Endothelial cell of umbilical vein (primary cell): ENCODE data around the gene OGG1. TPM values are rescaled to one million over a fixed set of nuclear protein-coding genes. Genes with fewer than 3 reads are reported as not detected.

Source experiments
- BruUV-seq: library from RNA; stranded (reverse); fragments of 400-500 nt; replicated peaks from 2 replicates; lab custom pipeline; 2021; lab: Mats Ljungman, UMichigan
- CTCF ChIA-PET: fragments of 300-600, 350-600 bp; sonication (Branson Sonifier 250); formaldehyde crosslinking; loops from one replicate; lab custom pipeline; 2021; ENCODE audit warnings: antibody characterized with exemption, inconsistent platforms; lab: Charles Lee
- POLR2A ChIA-PET: fragments of 300-600, 350-600 bp; sonication (Branson Sonifier 250); formaldehyde crosslinking; loops from one replicate; lab custom pipeline; 2021; ENCODE audit warnings: antibody characterized with exemption, inconsistent platforms; lab: Charles Lee
- DNase-seq: peaks from one replicate; pipeline ENCODE4 v3.0.0-alpha.2; 2011; ENCODE audit warnings: low read depth, low spot score
- FAIRE-seq: peaks from 2 replicates; lab custom pipeline; 2011; peaks lifted over from hg19 to GRCh38; lab: Jason Lieb, UNC
- H2AFZ ChIP-seq: 2 replicates; pipeline ENCODE4 v1.6.0; 2012; ENCODE audit warnings: low read depth, low read length, control low read depth, inconsistent platforms
- H3K27ac ChIP-seq: 2 replicates; pipeline ENCODE4 v1.5.1; 2011; ENCODE audit warnings: low read depth, mild to moderate bottlenecking, control low read depth, low read length, moderate library complexity; ENCODE audit not compliant: insufficient read depth
- H3K27me3 ChIP-seq, 2 experiments: 2 replicates each; pipeline versions ENCODE4 v1.6.0 to v1.6.1; 2011; ENCODE audit warnings: low read length in 2 of 2, mixed read lengths in 1 of 2; ENCODE audit not compliant: control insufficient read depth in 2 of 2, insufficient read depth in 2 of 2
- H3K36me3 ChIP-seq, 2 experiments: 2 replicates in 1 of 2; 3 replicates in 1 of 2; pipeline ENCODE4 v1.5.1; 2011; ENCODE audit warnings: low read length in 2 of 2, mild to moderate bottlenecking in 1 of 2, moderate library complexity in 1 of 2; ENCODE audit not compliant: control insufficient read depth in 2 of 2, insufficient read depth in 2 of 2; ENCODE audit errors: extremely low read depth in 1 of 2
- H3K4me1 ChIP-seq: 3 replicates; pipeline ENCODE4 v1.5.1; 2011; ENCODE audit warnings: mild to moderate bottlenecking, low read length; ENCODE audit not compliant: control insufficient read depth, insufficient read depth; ENCODE audit errors: extremely low read depth
- H3K4me2 ChIP-seq: 2 replicates; pipeline ENCODE4 v1.6.1; 2011; ENCODE audit warnings: low read length, control low read depth, mixed read lengths; ENCODE audit not compliant: insufficient read depth
- H3K4me3 ChIP-seq, 3 experiments: fragments of 200-600 bp in 1 of 3; sonication (generic), shearing (Covaris generic) in 1 of 3; replicated peaks in 1 of 3; 2 replicates each; pipeline ENCODE4 v1.5.1; 2011 to 2016; ENCODE audit warnings: control low read depth in 3 of 3, low read length in 3 of 3, mild to moderate bottlenecking in 2 of 3, inconsistent platforms in 1 of 3, low read depth in 1 of 3, moderate library complexity in 1 of 3; ENCODE audit not compliant: insufficient read depth in 1 of 3
- H3K79me2 ChIP-seq: 2 replicates; pipeline ENCODE4 v1.6.0; 2012; ENCODE audit warnings: low read length, inconsistent platforms; ENCODE audit not compliant: control insufficient read depth, insufficient read depth
- H3K9ac ChIP-seq: replicated peaks from 2 replicates; pipeline ENCODE3; 2011; ENCODE audit warnings: low read length, control low read depth; ENCODE audit not compliant: insufficient read depth; ENCODE audit errors: extremely low read depth
- H3K9me1 ChIP-seq: replicated peaks from 3 replicates; pipeline ENCODE4 v1.6.0; 2011; ENCODE audit warnings: mild to moderate bottlenecking, low read length; ENCODE audit not compliant: control insufficient read depth, insufficient read depth; ENCODE audit errors: extremely low read depth
- H3K9me3 ChIP-seq: replicated peaks from 2 replicates; pipeline ENCODE4 v1.5.1; 2012; ENCODE audit warnings: low read length, inconsistent platforms; ENCODE audit not compliant: control insufficient read depth, insufficient read depth
- H4K20me1 ChIP-seq: replicated peaks from 2 replicates; pipeline ENCODE3; 2011; ENCODE audit warnings: mild to moderate bottlenecking, low read length; ENCODE audit not compliant: control insufficient read depth, insufficient read depth; ENCODE audit errors: extremely low read depth
- CTCF ChIP-seq, 2 donors: IDR thresholded peaks; 1 replicate in 1 of 2; 2 replicates in 1 of 2; pipeline ENCODE4 v1.5.1; 2011; ENCODE audit warnings: low read length in 2 of 2, mild to moderate bottlenecking in 2 of 2, moderate library complexity in 2 of 2, control low read depth in 1 of 2, inconsistent platforms in 1 of 2, low read depth in 1 of 2; ENCODE audit not compliant: insufficient read depth in 1 of 2; ENCODE audit errors: extremely low read depth in 1 of 2
- EZH2 ChIP-seq: IDR thresholded peaks from 2 replicates; pipeline ENCODE4 v1.6.1; 2012; ENCODE audit warnings: borderline replicate concordance, low read depth, mild to moderate bottlenecking, moderate library complexity, low read length, inconsistent platforms; ENCODE audit not compliant: severe bottlenecking
- FOS ChIP-seq: IDR thresholded peaks from 2 replicates; pipeline ENCODE4 v1.6.1; 2011; ENCODE audit warnings: mild to moderate bottlenecking, low read length, moderate library complexity, borderline replicate concordance; ENCODE audit not compliant: insufficient read depth
- GATA2 ChIP-seq: IDR thresholded peaks from 2 replicates; pipeline ENCODE4 v1.7.0; 2011; ENCODE audit warnings: low read depth, mild to moderate bottlenecking, moderate library complexity, mixed read lengths, low read length; ENCODE audit not compliant: insufficient read length, insufficient read depth
- JUN ChIP-seq: IDR thresholded peaks from 2 replicates; pipeline ENCODE4 v1.6.1; 2011; ENCODE audit warnings: borderline replicate concordance, low read depth; ENCODE audit not compliant: insufficient read length, insufficient read depth
- MYC ChIP-seq: IDR thresholded peaks from one replicate; pipeline ENCODE4 v1.6.1; 2011; ENCODE audit warnings: mild to moderate bottlenecking, low read depth, low read length
- POLR2A ChIP-seq: IDR thresholded peaks from 2 replicates; pipeline ENCODE4 v1.6.1; 2012; ENCODE audit warnings: low read depth, mild to moderate bottlenecking, control low read depth, low read length
- POLR2AphosphoS5 ChIP-seq: IDR thresholded peaks from 2 replicates; pipeline ENCODE4 v1.6.1; 2012; ENCODE audit warnings: low read depth, mild to moderate bottlenecking, control low read depth, low read length, moderate library complexity; ENCODE audit not compliant: insufficient read depth
- dilution Hi-C: fragments of 300-500 bp; cut with MboI; formaldehyde crosslinking; loops from one replicate; pipeline ENCODE4 v1.15.0; 2019; ENCODE audit warnings: low sequenced_read_pairs; ENCODE audit not compliant: extremely low pct_ligation_motif_present
- intact Hi-C: fragments of 100-400 bp; cut with micrococcal nuclease; formaldehyde crosslinking; loops from one replicate; pipeline ENCODE4 v1.10.0; 2022
- polyA plus RNA-seq, 4 experiments: library from polyadenylated mRNA; depleted of rRNA in 3 of 4; stranded (reverse) in 3 of 4; unstranded in 1 of 4; fragments of >200 nt; gene quantifications; 2 replicates each; pipeline versions ENCODE4 v1.2.1 to v1.2.3, GENCODE V29; 2011 to 2012; ENCODE audit warnings: missing spikeins in 1 of 4
- total RNA-seq: library from RNA; stranded (reverse); gene quantifications from 2 replicates; pipeline ENCODE4 v1.2.3, GENCODE V29; 2021
- TF ChIP-seq, protein P1 (sequence below): IDR thresholded peaks from 2 replicates; pipeline ENCODE4 v1.6.1; 2011; ENCODE audit not compliant: insufficient read depth, insufficient read length

OGG1 gene
- total and polyA plus RNA-seq, 2 donors (not counting 3 experiments of a cell fraction or from before 2014, with no cell fraction given) = 24.1 to 32.1 TPM

GRCh38 chr3:9780910-9781309 is 31.2 kb downstream of the OGG1 start:
- Histone ChIP-seq H4K20me1 (no peaks in the 10 kb centered on the region), H3K9ac (no peak overlapping the region), H3K27ac (no peak overlapping the region), H3K4me2 (no peak overlapping the region), H3K9me1 (no peaks in the 10 kb centered on the region), H2AFZ (no peak overlapping the region), H3K9me3 (no peaks in the 10 kb centered on the region), H3K79me2 (no peaks in the 10 kb centered on the region), H3K4me1 (no peaks in the 10 kb centered on the region), H3K27me3 (no peaks in the 10 kb centered on the region), H3K4me3 (no peak overlapping the region), H3K36me3 (peaks cover 0 to 5% of the 10 kb centered on the region in 2 experiments)
- FAIRE-seq (no peak), DNase-seq (no peak)
- intact Hi-C loops = no loop called here
- no TSS peak for BruUV-seq
- TF ChIP-seq EZH2 (no peak), POLR2A (no peak), JUN (no peak), MYC (no peak), GATA2 (no peak), CTCF (IDR thresholded peaks at IDR 0.05; ENCODE audit: extremely low read depth in 1 of 2, insufficient read depth in 1 of 2, low read depth in 1 of 2, low read length in 2 of 2) (no peak), POLR2AphosphoS5 (no peak), FOS (no peak)
- TF ChIP-seq, protein P1, sequence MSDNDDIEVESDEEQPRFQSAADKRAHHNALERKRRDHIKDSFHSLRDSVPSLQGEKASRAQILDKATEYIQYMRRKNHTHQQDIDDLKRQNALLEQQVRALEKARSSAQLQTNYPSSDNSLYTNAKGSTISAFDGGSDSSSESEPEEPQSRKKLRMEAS = no peak
- dilution Hi-C loops = no loop called here
- ChIA-PET POLR2A (no interaction called here), CTCF (interaction anchor here (0.6 to 1.1 kb wide), 2 partner anchors 11 to 28 kb away, joined by 3 read pairs; partner anchors contain the start of gene CAMK1)
